Tibial nerve (tissue), 4 donors: ENCODE results near the gene PUSL1. TPM values are rescaled to one million over a fixed set of nuclear protein-coding genes. Genes with fewer than 3 reads are reported as not detected.

Experiments used
- DNase-seq, 2 donors: peaks; one replicate each; pipeline ENCODE4 v3.0.0-alpha.2; 2019; ENCODE audit warnings: low spot score in 2 of 2
- H3K27ac ChIP-seq, 4 donors: fragments of 200-600 bp; sonication (generic) in 3 of 4; one replicate each; pipeline ENCODE4 v1.5.1; 2017 to 2019; ENCODE audit warnings: mild to moderate bottlenecking in 1 of 4
- H3K27me3 ChIP-seq, 2 donors: fragments of 200-600 bp; sonication (generic) in 1 of 2; one replicate each; pipeline versions ENCODE4 v1.5.1 to v1.6.0; 2017 to 2019
- H3K36me3 ChIP-seq, 3 donors: fragments of 200-600 bp; sonication (generic); one replicate each; pipeline ENCODE4 v1.5.1; 2018 to 2019
- H3K4me1 ChIP-seq, 4 donors: fragments of 200-600 bp; sonication (generic) in 3 of 4; one replicate each; pipeline ENCODE4 v1.5.1; 2017 to 2019
- H3K4me3 ChIP-seq, 4 donors: fragments of 200-600 bp; sonication (generic) in 3 of 4; one replicate each; pipeline ENCODE4 v1.5.1; 2017 to 2019; ENCODE audit warnings: mild to moderate bottlenecking in 1 of 4, moderate library complexity in 1 of 4
- H3K9me3 ChIP-seq, 4 donors: fragments of 200-600 bp; sonication (generic) in 3 of 4; one replicate each; pipeline ENCODE4 v1.5.1; 2017 to 2019
- CTCF ChIP-seq, 5 experiments: fragments of 200-600 bp in 3 of 5; fragments of 450-650 bp in 2 of 5; sonication (generic) in 3 of 5; IDR thresholded peaks; one replicate each; pipeline ENCODE4 v1.5.1; 2016 to 2019; ENCODE audit warnings: antibody characterized with exemption in 5 of 5, mild to moderate bottlenecking in 3 of 5, moderate library complexity in 2 of 5
- EP300 ChIP-seq, 2 donors: sonication (generic); formaldehyde crosslinking; IDR thresholded peaks; one replicate each; pipeline ENCODE4 v1.6.1; 2017; ENCODE audit warnings: antibody characterized with exemption in 2 of 2, mild to moderate bottlenecking in 1 of 2
- POLR2A ChIP-seq, 2 donors: fragments of 450-650 bp; IDR thresholded peaks; one replicate each; pipeline ENCODE4 v1.6.1; 2017; ENCODE audit warnings: antibody characterized with exemption in 2 of 2, mild to moderate bottlenecking in 2 of 2, moderate library complexity in 2 of 2
- WGBS, 2 donors: methylation state at CpG; one replicate each; pipeline ENCODE4 v1.1.5; 2018; 5-methylcytosine and 5-hydroxymethylcytosine counted together
- total RNA-seq, 4 donors: library from RNA; depleted of rRNA; stranded (reverse); fragments of >200 nt; gene quantifications; one replicate each; pipeline ENCODE4 v1.1.0, GENCODE V29; 2016

PUSL1 gene
- total RNA-seq, 4 donors from 2014 or later: 17.5 to 22.2 (median 19.7) TPM

- Histone ChIP-seq H3K9me3 (no peaks in the 10 kb centered on the region), H3K27ac (peak within 1 kb of the TSS; percentile 47 to 89 (median 82)), H3K27me3 (no peaks in the 10 kb centered on the region), H3K4me3 (peak within 1 kb of the TSS; percentile 80 to 90 (median 84)), H3K4me1 (peaks cover 0 to 57% (median 38%) of the 10 kb centered on the region in 4 donors), H3K36me3 (peaks cover 0 to 4% (median 0%) of the 10 kb centered on the region in 3 donors)
- TF ChIP-seq CTCF (IDR thresholded peaks at IDR 0.05) (peak in 1 of 5 experiments; percentile 12), POLR2A (IDR thresholded peaks at IDR 0.05) (peak; percentile 51 to 70), EP300 (IDR thresholded peaks at IDR 0.05) (peak in 1 of 2 donors; percentile 83)
- 0 to 2% methylated on average over 11 to 34 of the region's 105 CpGs for WGBS, 2 donors
- DNase-seq: peak; percentile 85 to 92
Observed at GRCh38 chr1:1273512-1274298, 34.7 kb upstream of the PUSL1 start, which contains the start of gene UBE2J2. Gene UBE2J2 (minus strand): TSS chr1:1273854. CDS start chr1:1267992, 5,862 bp downstream.

GRCh38 chr1:1274299-1274930, 34.0 kb upstream of the PUSL1 start:
- Histone ChIP-seq H3K27me3 (no peaks in the 10 kb centered on the region), H3K4me3 (peak overlapping the region; percentile 78 to 90 (median 84)), H3K36me3 (no peaks in the 10 kb centered on the region), H3K4me1 (peaks cover 0 to 50% (median 38%) of the 10 kb centered on the region in 4 donors), H3K9me3 (no peaks in the 10 kb centered on the region), H3K27ac (peak overlapping the region; percentile 47 to 89 (median 82))
- DNase-seq: no peak
- TF ChIP-seq POLR2A (IDR thresholded peaks at IDR 0.05): no peak
- no peak for TF ChIP-seq EP300 (IDR thresholded peaks at IDR 0.05)
- no peak for TF ChIP-seq CTCF (IDR thresholded peaks at IDR 0.05)
- 28 to 33% methylated on average over 1 to 9 of the region's 31 CpGs for WGBS, 2 donors

GRCh38 chr1:1274931-1275431, 33.4 kb upstream of the PUSL1 start:
- Histone ChIP-seq H3K4me1 (peaks cover 0 to 45% (median 36%) of the 10 kb centered on the region in 4 donors), H3K9me3 (no peaks in the 10 kb centered on the region), H3K27ac (peak overlapping the region in 1 of 4 donors; percentile 89), H3K36me3 (no peaks in the 10 kb centered on the region), H3K4me3 (peak overlapping the region in 1 of 4 donors; percentile 82), H3K27me3 (no peaks in the 10 kb centered on the region)
- DNase-seq: no peak
- 81% methylated on average over 5 of the region's 15 CpGs; no CpG with 5 or more reads in 1 of the 2 donors for WGBS, 2 donors
- TF ChIP-seq CTCF (IDR thresholded peaks at IDR 0.05) (no peak), POLR2A (IDR thresholded peaks at IDR 0.05) (no peak), EP300 (IDR thresholded peaks at IDR 0.05) (no peak)

- DNase-seq: no peak
- 62 to 70% methylated on average over 9 of the region's 9 CpGs for WGBS, 2 donors
- Histone ChIP-seq H3K27ac (no peak overlapping the region), H3K9me3 (no peaks in the 10 kb centered on the region), H3K4me1 (peaks cover 0 to 36% (median 28%) of the 10 kb centered on the region in 4 donors), H3K27me3 (no peaks in the 10 kb centered on the region), H3K4me3 (no peak overlapping the region), H3K36me3 (no peaks in the 10 kb centered on the region)
- no peak for TF ChIP-seq CTCF (IDR thresholded peaks at IDR 0.05)
- TF ChIP-seq EP300 (IDR thresholded peaks at IDR 0.05): no peak
- no peak for TF ChIP-seq POLR2A (IDR thresholded peaks at IDR 0.05)
Observed at GRCh38 chr1:1275836-1276235, 32.6 kb upstream of the PUSL1 start.
